SJSA1 (cell line): ENCODE results near the gene SPO11. TPM values are rescaled to one million over a fixed set of nuclear protein-coding genes. Genes with fewer than 3 reads are reported as not detected.

Experiments
- DNase-seq, 2 experiments: peaks; one replicate each; pipeline ENCODE4 v3.0.0-alpha.2; 2015 to 2020; ENCODE audit warnings: low spot score in 2 of 2, low read depth in 1 of 2
- H3K27ac ChIP-seq: fragments of 250-450 bp; sonication (Bioruptor Pico); 2 replicates; pipeline ENCODE4 v1.5.1; 2020; ENCODE audit warnings: mild to moderate bottlenecking, moderate library complexity
- H3K27me3 ChIP-seq: fragments of 250-450 bp; sonication (Bioruptor Pico); replicated peaks from 2 replicates; pipeline ENCODE4 v1.5.1; 2020; ENCODE audit warnings: mild to moderate bottlenecking, moderate library complexity
- H3K36me3 ChIP-seq: fragments of 250-450 bp; sonication (Bioruptor Pico); 2 replicates; pipeline ENCODE4 v1.5.1; 2020; ENCODE audit warnings: mild to moderate bottlenecking
- H3K4me1 ChIP-seq: fragments of 250-450 bp; sonication (Bioruptor Pico); replicated peaks from 2 replicates; pipeline ENCODE4 v1.6.1; 2021; ENCODE audit warnings: mild to moderate bottlenecking
- H3K4me3 ChIP-seq: fragments of 250-450 bp; sonication (Bioruptor Pico); 2 replicates; pipeline ENCODE4 v1.5.1; 2020; ENCODE audit warnings: mild to moderate bottlenecking
- H3K9me3 ChIP-seq: fragments of 250-450 bp; sonication (Bioruptor Pico); replicated peaks from 2 replicates; pipeline ENCODE4 v1.5.1; 2020; ENCODE audit warnings: mild to moderate bottlenecking
- total RNA-seq: library from RNA; depleted of rRNA; stranded (reverse); fragments of >200 nt; shearing (Covaris generic); gene quantifications from 2 replicates; pipeline ENCODE4 v1.2.3, GENCODE V29; 2014

The SPO11 gene
- total RNA-seq, 1 experiment from 2014 or later, result not detected

- Histone ChIP-seq H3K27ac (no peak overlapping the region), H3K4me1 (no peaks in the 10 kb centered on the region), H3K4me3 (no peak overlapping the region), H3K36me3 (peaks cover 13% of the 10 kb centered on the region), H3K9me3 (no peaks in the 10 kb centered on the region), H3K27me3 (no peaks in the 10 kb centered on the region)
- DNase-seq, result no peak
Measured at GRCh38 chr20:57379263-57379647, 49.7 kb downstream of the SPO11 start.

DNA sequence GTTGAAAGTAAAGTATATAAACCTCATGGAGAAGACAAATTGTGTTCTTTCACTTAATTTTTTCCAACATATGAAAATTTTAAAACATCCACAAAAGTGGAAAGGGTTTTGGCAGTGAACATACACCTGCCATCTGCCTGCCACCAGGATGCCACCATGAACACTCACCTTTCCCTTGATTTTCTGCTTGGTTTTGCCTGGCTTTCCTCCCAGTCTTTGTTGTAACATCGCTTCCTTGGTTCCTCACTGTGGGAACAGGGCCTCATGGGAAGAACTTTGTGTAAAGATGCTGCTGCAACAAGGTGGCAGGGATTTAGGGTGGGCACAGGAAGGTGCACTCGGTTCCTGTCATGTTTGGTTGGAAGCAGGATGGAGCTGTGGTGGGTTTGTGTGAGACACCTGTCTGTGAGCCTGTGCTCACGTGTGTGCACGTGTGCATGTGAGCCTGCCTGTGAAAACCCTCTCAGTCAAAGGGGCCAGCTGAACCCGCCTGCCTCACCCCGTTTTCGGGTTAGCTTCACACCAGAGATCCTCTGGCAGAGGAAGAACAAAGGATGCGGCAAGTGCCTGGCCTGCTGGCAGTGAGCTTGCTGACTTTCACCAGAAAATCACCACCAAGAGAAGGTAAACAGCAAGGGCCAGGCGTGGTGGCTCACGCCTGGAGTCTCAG lies 50.6 kb downstream of the SPO11 start:
- Histone ChIP-seq H3K27me3 (no peaks in the 10 kb centered on the region), H3K4me1 (no peaks in the 10 kb centered on the region), H3K4me3 (no peak overlapping the region), H3K36me3 (peaks cover 13% of the 10 kb centered on the region), H3K9me3 (no peaks in the 10 kb centered on the region), H3K27ac (no peak overlapping the region)
- no peak for DNase-seq

DNA sequence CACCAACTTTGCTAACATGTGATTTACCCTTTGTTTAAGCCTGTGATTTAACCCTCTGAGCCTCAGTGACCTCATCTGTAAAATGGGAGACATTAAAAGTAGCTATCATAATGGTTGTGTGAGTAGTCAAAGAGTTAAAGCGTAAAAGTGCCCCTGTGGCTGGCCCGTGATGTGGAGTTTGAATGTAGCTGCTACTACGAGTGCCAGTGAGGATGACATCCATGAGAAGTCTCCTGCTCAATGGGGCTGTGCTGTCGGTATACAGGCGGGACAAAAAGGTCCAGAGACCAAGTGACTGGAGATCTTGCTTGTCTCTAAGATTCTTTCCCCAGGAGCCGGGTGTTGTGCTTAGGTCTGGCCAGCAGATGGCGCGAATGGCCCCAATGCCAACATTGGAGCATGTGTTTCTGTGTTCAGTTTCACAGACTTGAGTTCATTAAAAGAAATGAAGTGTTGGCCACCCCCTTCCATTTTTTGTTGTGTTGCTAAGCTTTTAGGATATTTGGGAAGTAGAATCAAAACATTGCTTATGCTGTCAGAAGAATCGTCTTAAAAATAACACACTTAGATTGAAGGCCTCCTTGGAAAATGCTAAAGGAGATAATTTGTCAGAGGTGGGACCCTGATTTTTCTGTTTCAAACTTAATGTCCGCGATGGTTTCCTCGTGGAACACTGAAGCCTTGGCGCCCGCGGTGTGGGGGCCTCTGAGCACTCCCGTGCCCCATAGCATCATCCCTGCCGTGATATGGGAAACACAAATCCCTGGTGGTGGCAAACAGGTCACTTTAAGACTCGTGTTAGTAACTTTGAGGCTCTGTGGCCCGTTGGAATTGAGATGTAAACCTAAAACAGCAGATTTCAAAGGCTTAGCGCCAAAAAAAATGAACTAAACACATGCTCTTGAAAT lies 52.2 kb downstream of the SPO11 start:
- peak; percentile 69 to 75 for DNase-seq
- H3K4me3 ChIP-seq, result no peak overlapping the region

DNA sequence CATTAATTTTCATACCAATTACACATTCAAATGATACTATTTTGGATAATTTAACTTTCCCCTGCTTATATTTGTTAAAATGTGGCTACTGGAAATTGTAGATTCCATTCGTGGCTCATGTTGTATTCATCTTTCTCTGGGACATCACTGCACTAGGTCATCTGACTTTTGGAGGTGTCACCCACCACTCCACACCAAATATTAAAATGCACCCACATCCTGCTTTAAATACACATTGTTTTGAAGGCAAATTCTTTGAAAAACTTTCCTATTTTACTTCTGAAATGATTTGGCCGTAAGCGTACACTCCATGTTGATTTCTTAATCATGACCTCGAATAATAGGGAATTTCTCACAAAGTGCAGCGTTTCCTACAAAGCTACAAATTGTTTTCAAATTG lies 52.9 kb downstream of the SPO11 start:
- H3K4me1 ChIP-seq, result no peaks in the 10 kb centered on the region
- H3K27ac ChIP-seq, result no peak overlapping the region
- no peak for DNase-seq
- peaks cover 13% of the 10 kb centered on the region for H3K36me3 ChIP-seq
- no peak overlapping the region for H3K4me3 ChIP-seq
- no peaks in the 10 kb centered on the region for H3K27me3 ChIP-seq
- H3K9me3 ChIP-seq, result no peaks in the 10 kb centered on the region

More for the DNA sequence above, 52.2 kb downstream of the SPO11 start:
- peaks cover 13% of the 10 kb centered on the region for H3K36me3 ChIP-seq
- no peaks in the 10 kb centered on the region for H3K9me3 ChIP-seq
- no peak overlapping the region for H3K27ac ChIP-seq
- no peaks in the 10 kb centered on the region for H3K4me1 ChIP-seq
- H3K27me3 ChIP-seq, result no peaks in the 10 kb centered on the region

GRCh38 chr20:57383447-57384347 lies 54.1 kb downstream of the SPO11 start:
- no peak overlapping the region for H3K4me3 ChIP-seq
- no peak overlapping the region for H3K27ac ChIP-seq
- no peaks in the 10 kb centered on the region for H3K4me1 ChIP-seq
- H3K9me3 ChIP-seq, result no peaks in the 10 kb centered on the region
- DNase-seq, result no peak
- H3K27me3 ChIP-seq, result no peaks in the 10 kb centered on the region
- peaks cover 13% of the 10 kb centered on the region for H3K36me3 ChIP-seq

- Histone ChIP-seq H3K9me3 (no peaks in the 10 kb centered on the region), H3K27ac (no peak overlapping the region), H3K4me3 (no peak overlapping the region), H3K36me3 (peaks cover 13% of the 10 kb centered on the region), H3K27me3 (no peaks in the 10 kb centered on the region), H3K4me1 (peaks cover 3% of the 10 kb centered on the region)
- DNase-seq, result no peak
Measured at GRCh38 chr20:57384486-57384885, 54.9 kb downstream of the SPO11 start.

- H3K4me1 ChIP-seq, result peaks cover 6% of the 10 kb centered on the region
- H3K27ac ChIP-seq, result no peak overlapping the region
- peaks cover 13% of the 10 kb centered on the region; the same call in 1 of the 2 replicates for H3K36me3 ChIP-seq
- DNase-seq, result no peak
- H3K4me3 ChIP-seq, result no peak overlapping the region
- H3K27me3 ChIP-seq, result no peaks in the 10 kb centered on the region
- H3K9me3 ChIP-seq, result no peaks in the 10 kb centered on the region
Measured at GRCh38 chr20:57384953-57385761, 55.6 kb downstream of the SPO11 start.

GRCh38 chr20:57385940-57386339 lies 56.3 kb downstream of the SPO11 start:
- peaks cover 8% of the 10 kb centered on the region; the same call in 1 of the 2 replicates for H3K36me3 ChIP-seq
- no peaks in the 10 kb centered on the region for H3K9me3 ChIP-seq
- peaks cover 10% of the 10 kb centered on the region for H3K4me1 ChIP-seq
- no peak overlapping the region for H3K4me3 ChIP-seq
- H3K27ac ChIP-seq, result no peak overlapping the region
- DNase-seq, result no peak
- no peaks in the 10 kb centered on the region for H3K27me3 ChIP-seq

DNA sequence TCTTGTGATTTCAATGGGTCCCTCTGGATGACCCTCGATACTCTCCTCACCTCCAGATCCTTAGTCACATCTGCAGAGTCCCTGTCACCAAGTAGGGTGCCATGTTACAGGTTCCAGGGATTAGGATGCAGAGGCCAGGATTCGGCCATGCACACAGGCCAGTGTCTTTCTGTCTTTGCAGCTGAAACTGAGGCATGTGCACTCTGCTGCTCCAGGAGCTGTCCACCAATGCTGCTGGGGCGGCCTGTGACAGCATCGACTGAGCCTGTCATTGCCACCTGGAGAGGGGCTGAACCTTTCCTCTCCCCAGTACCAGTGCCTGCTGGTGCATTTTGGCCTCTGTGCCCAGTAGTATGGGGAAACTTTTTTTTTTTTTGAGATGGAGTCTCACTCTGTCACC lies 57.2 kb downstream of the SPO11 start:
- H3K27me3 ChIP-seq, result no peaks in the 10 kb centered on the region
- H3K4me3 ChIP-seq, result no peak overlapping the region
- no peaks in the 10 kb centered on the region for H3K9me3 ChIP-seq
- peaks cover 14% of the 10 kb centered on the region for H3K4me1 ChIP-seq
- no peak for DNase-seq
- no peak overlapping the region for H3K27ac ChIP-seq
- peaks cover 8% of the 10 kb centered on the region for H3K36me3 ChIP-seq

DNA sequence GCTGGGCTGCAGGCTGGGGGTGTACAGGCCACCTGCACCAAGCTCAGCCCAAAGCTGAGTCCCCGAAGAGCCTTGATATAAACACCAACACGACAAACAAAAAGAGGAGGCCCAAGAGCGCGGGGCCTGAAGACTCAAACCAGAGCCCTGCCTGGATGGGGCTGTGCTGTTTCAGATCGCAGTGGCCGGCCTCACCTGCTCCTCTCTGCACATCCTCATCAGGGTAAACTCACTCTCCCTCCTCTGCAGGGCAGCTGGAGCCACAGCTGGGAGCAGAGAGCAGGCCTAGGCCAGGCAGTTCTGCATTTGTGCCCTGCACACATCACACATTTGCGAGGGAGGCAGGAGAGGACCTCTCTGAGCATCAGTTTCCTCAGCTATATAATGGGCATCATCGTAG lies 57.9 kb downstream of the SPO11 start:
- no peak overlapping the region for H3K4me3 ChIP-seq
- no peaks in the 10 kb centered on the region for H3K27me3 ChIP-seq
- peaks cover 3% of the 10 kb centered on the region for H3K36me3 ChIP-seq
- H3K27ac ChIP-seq, result no peak overlapping the region
- H3K9me3 ChIP-seq, result no peaks in the 10 kb centered on the region
- peaks cover 19% of the 10 kb centered on the region for H3K4me1 ChIP-seq
- no peak for DNase-seq

DNA sequence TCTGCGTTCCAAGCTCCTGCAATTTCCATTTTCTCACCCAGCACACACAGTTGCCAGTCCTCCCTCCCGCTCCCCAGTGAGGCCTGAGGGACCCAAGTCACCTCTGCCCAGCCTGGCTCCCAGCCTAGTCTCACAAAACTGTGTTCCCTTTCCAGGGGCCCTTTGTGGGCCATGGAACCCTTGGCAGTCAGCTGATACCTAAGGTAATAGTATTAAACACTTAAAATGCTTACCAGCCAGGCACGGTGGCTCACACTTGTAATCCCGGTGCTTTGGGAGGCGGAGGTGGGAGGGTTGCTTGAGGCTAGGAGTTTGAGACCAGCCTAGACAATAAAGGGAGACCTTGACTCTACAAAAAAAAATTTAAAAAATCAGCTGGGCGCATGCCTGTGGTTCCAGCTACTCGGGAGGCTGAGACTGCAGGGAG lies 58.4 kb downstream of the SPO11 start:
- H3K4me3 ChIP-seq, result no peak overlapping the region

GRCh38 chr20:57388953-57389694 lies 59.5 kb downstream of the SPO11 start:
- peak in 1 of 2 experiments; percentile 33 for DNase-seq
- H3K9me3 ChIP-seq, result no peaks in the 10 kb centered on the region
- H3K4me1 ChIP-seq, result peaks cover 22% of the 10 kb centered on the region
- H3K36me3 ChIP-seq, result peaks cover 14% of the 10 kb centered on the region
- 0 out of 2 replicates have a peak overlapping the region, but pooled peaks have one; percentile 12 for H3K4me3 ChIP-seq
- H3K27ac ChIP-seq, result no peak overlapping the region
- no peaks in the 10 kb centered on the region for H3K27me3 ChIP-seq

More for the DNA sequence above, 58.4 kb downstream of the SPO11 start:
- Histone ChIP-seq H3K4me1 (peaks cover 22% of the 10 kb centered on the region), H3K27me3 (no peaks in the 10 kb centered on the region), H3K9me3 (no peaks in the 10 kb centered on the region), H3K27ac (no peak overlapping the region), H3K36me3 (peaks cover 4% of the 10 kb centered on the region)
- DNase-seq, result no peak
